Small intestine (tissue), 7 donors: Measurements from ENCODE around the gene RHOT2. TPM values are rescaled to one million over a fixed set of nuclear protein-coding genes. Genes with fewer than 3 reads are reported as not detected.
A peak's percentile ranks its signal among the peaks of the same experiment; 100 is the strongest.

ENCODE experiments used
- DNase-seq, 2 donors: peaks; one replicate each; pipeline versions ENCODE4 v3.0.0 to v3.0.0-alpha.2; 2013
- FAIRE-seq: peaks from 2 replicates; lab custom pipeline; 2012; peaks lifted over from hg19 to GRCh38; lab: Jason Lieb, UNC
- H3K27ac ChIP-seq, 3 donors: one replicate each; pipeline ENCODE4 v1.5.1; 2013; ENCODE audit warnings: low read length in 2 of 3, mild to moderate bottlenecking in 2 of 3, control low read depth in 1 of 3, inconsistent platforms in 1 of 3, low read depth in 1 of 3, moderate library complexity in 1 of 3
- H3K27me3 ChIP-seq, 3 donors: one replicate each; pipeline ENCODE4 v1.6.1; 2013; ENCODE audit warnings: low read length in 3 of 3, inconsistent platforms in 1 of 3; ENCODE audit not compliant: control insufficient read depth in 3 of 3, insufficient read depth in 3 of 3
- H3K36me3 ChIP-seq, 3 donors: one replicate each; pipeline ENCODE4 v1.6.1; 2013; ENCODE audit warnings: low read length in 3 of 3, inconsistent platforms in 1 of 3, low read depth in 1 of 3, mild to moderate bottlenecking in 1 of 3, moderate library complexity in 1 of 3; ENCODE audit not compliant: control insufficient read depth in 3 of 3, insufficient read depth in 2 of 3
- H3K4me1 ChIP-seq, 3 donors: one replicate each; pipeline ENCODE4 v1.6.1; 2013; ENCODE audit warnings: low read length in 2 of 3, inconsistent platforms in 1 of 3, low read depth in 1 of 3, mild to moderate bottlenecking in 1 of 3, moderate library complexity in 1 of 3; ENCODE audit not compliant: control insufficient read depth in 3 of 3, insufficient read depth in 2 of 3
- H3K4me3 ChIP-seq, 3 donors: one replicate each; pipeline ENCODE4 v1.5.1; 2013; ENCODE audit warnings: low read length in 3 of 3, control low read depth in 1 of 3, inconsistent platforms in 1 of 3, low read depth in 1 of 3, mild to moderate bottlenecking in 1 of 3, moderate library complexity in 1 of 3
- H3K9me3 ChIP-seq, 2 donors: one replicate each; pipeline ENCODE4 v1.6.1; 2013; ENCODE audit warnings: low read depth in 1 of 2, low read length in 1 of 2; ENCODE audit not compliant: control insufficient read depth in 2 of 2, insufficient read depth in 1 of 2
- WGBS, 3 donors: extraction: QIAGEN DNeasy Blood & Tissue Kit; methylation state at CpG; one replicate each; pipeline ENCODE4 v1.1.7; 2013; 5-methylcytosine and 5-hydroxymethylcytosine counted together
- polyA plus RNA-seq, 4 donors: library from polyadenylated mRNA; stranded (reverse) in 3 of 4; unstranded in 1 of 4; fragments of 200-250 nt in 3 of 4; fragments of 120-200 nt in 1 of 4; gene quantifications; one replicate each; pipeline versions ENCODE4 v1.2.1 to v1.2.3, GENCODE V29; 2013
- donor health status: healthy with polysubstance abuse.
- donor health status: control.
- donor health status: control.
- donor health status: Bipolar disorder and iron deficiency.
- donor health status: healthy.

Gene RHOT2
- polyA plus RNA-seq, 4 donors, result 89.3 to 207 (median 159) TPM

DNA sequence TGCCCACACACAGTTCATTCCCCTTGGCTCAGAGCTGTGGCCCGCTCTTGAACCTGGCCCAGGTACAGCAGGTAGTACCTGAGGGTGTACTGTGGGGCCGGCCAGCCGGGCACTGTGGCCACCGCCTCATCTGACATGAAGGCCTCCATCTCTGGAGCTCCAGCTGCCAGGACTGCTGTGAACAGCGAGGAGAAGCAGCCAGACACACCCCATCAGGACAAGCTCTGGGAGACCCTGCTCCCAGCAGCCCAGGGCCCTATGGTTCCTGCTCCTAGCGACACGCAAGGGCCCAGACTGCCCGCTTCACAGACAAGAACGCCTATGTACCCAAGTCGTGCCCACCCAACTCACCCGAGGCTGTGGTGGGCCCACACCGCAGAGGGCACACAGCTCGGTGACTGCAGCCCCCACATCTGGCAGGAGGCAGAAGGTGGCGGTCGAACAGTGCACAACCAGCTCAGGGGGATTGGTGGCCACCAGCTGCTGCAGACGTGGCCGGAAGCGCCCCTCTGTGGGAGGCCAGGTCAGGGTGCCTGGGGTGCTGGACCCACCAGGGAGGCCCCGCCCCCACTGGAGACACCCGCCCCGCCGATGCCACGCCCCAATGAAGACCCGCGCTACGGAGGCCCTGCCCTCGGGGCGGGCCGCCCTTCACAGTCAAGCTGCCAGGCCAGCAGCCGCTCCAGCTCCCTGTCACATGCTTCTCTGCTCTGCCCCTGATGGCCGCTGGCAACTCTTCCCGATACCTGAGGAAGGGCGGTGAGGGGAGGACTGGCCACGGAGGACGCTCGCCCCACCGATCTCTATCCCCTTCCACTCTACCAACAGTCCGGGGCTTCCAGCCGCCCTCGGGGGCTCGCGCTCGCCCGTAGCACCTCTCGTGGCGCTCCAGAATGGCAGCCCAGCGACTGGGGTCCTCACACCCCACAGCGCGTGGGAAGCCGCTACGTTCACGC lies 11.2 kb downstream of the RHOT2 start:
- Histone ChIP-seq H3K36me3 (peaks cover 5 to 37% (median 8%) of the 10 kb centered on the region in 3 donors), H3K27ac (peak overlapping the region; percentile 69 to 89 (median 70)), H3K4me3 (peak overlapping the region in 2 of 3 donors; percentile 43 to 82), H3K4me1 (peaks cover 8 to 54% (median 10%) of the 10 kb centered on the region in 3 donors), H3K27me3 (peaks cover 0 to 3% (median 0%) of the 10 kb centered on the region in 3 donors), H3K9me3 (no peaks in the 10 kb centered on the region)
- 24 to 29% (median 24%) methylated on average over 41 to 52 of the region's 52 CpGs for WGBS, 3 donors
- FAIRE-seq, result no peak
- DNase-seq, result peak; percentile 51 to 85

DNA sequence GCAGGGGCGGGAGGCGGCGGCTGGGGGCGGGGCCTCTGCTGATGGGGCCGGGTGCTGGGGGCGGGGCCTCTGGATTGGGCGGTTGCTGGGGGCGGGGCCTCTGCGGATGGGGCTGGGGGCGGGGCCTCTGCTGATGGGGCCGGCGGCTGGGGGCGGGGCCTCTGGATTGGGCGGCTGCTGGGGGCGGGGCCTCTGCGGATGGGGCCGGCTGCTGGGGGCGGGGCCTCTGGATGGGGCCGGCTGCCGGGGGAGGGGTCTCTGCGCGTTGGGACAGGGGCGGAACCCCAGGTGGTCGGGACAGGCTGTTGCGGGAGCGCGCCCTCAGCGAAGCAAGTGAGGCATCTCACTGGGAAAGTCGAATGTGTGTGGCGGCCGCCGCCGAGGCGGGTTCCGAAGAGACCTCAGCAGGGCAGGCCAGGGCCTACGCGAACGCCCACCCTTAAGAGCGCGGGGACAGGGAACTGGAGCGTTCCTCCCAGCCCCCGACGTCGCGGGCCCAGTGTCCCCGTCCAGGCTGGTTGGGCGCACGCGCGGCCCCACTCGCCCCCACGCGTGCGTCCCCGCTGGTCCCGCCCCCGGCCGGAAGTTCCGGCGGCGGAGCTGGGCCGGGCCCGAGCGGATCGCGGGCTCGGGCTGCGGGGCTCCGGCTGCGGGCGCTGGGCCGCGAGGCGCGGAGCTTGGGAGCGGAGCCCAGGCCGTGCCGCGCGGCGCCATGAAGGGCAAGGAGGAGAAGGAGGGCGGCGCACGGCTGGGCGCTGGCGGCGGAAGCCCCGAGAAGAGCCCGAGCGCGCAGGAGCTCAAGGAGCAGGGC lies 12.1 kb downstream of the RHOT2 start, which contains the start of gene STUB1:
TSS of gene STUB1 (plus strand) at position 597 of the 811 bp plus-strand sequence. CDS start at position 713, 116 bp downstream.
- Histone ChIP-seq H3K36me3 (peaks cover 5 to 34% (median 8%) of the 10 kb centered on the region in 3 donors), H3K4me3 (peak within 1 kb of the TSS; percentile 79 to 90 (median 82)), H3K27me3 (peaks cover 0 to 3% (median 0%) of the 10 kb centered on the region in 3 donors), H3K27ac (peak within 1 kb of the TSS; percentile 82 to 97 (median 96)), H3K4me1 (peaks cover 8 to 47% (median 9%) of the 10 kb centered on the region in 3 donors), H3K9me3 (no peaks in the 10 kb centered on the region)
- DNase-seq (peak; percentile 76 to 90), FAIRE-seq (no peak)
- 0 to 1% (median 1%) methylated on average over 37 to 91 of the region's 91 CpGs for WGBS, 3 donors

DNA sequence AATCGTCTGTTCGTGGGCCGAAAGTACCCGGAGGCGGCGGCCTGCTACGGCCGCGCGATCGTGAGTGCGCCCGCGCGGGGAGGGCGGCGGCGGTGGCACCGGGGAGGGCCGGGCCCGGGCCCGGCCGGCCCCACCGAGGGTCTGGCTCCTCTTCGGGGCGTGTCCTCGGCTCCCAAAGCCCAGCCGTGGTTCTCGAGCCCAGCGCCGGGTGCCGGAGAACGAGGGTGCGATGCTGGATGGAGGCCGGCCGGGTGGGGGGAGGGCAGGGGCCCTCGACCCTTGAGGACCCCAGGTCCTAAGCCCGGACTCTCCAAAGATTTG lies 12.7 kb downstream of the RHOT2 start:
- H3K9me3 ChIP-seq, result no peaks in the 10 kb centered on the region
- H3K4me1 ChIP-seq, result peaks cover 5 to 44% (median 6%) of the 10 kb centered on the region in 3 donors
- peak overlapping the region; percentile 46 to 96 (median 82) for H3K27ac ChIP-seq
- FAIRE-seq (no peak), DNase-seq (no peak)
- H3K27me3 ChIP-seq, result peaks cover 0 to 3% (median 0%) of the 10 kb centered on the region in 3 donors
- H3K36me3 ChIP-seq, result peaks cover 5 to 40% (median 9%) of the 10 kb centered on the region in 3 donors
- H3K4me3 ChIP-seq, result peak overlapping the region; percentile 79 to 90 (median 82)
- WGBS, 3 donors, result 0 to 1% (median 0%) methylated on average over 32 to 38 of the region's 38 CpGs

DNA sequence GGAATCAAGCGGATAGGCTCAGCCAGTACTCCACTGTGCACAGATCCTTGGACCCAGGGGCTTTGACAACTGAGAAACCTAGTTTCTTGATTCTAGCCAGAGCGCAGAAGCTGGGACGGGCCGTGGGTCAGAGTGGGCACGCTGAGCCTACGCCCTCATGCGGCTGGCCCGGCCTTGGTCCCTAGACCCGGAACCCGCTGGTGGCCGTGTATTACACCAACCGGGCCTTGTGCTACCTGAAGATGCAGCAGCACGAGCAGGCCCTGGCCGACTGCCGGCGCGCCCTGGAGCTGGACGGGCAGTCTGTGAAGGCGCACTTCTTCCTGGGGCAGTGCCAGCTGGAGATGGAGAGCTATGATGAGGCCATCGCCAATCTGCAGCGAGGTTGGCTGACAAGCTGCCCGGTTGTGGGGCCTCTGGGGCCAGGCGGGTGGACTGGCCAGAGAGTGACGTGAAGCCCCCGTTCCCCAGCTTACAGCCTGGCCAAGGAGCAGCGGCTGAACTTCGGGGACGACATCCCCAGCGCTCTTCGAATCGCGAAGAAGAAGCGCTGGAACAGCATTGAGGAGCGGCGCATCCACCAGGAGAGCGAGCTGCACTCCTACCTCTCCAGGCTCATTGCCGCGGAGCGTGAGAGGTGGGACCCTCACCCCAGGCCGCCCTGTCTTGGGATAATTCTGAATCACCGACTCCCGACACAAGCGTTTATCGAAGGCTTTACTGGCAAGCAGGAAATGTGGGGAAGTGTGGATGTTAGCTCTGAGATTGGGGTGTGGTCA lies 13.2 kb downstream of the RHOT2 start:
- DNase-seq (peak; percentile 50 to 54), FAIRE-seq (no peak)
- peak overlapping the region; percentile 46 to 96 (median 82) for H3K27ac ChIP-seq
- peaks cover 5 to 44% (median 9%) of the 10 kb centered on the region in 3 donors for H3K36me3 ChIP-seq
- 42 to 46% (median 43%) methylated on average over 44 of the region's 44 CpGs for WGBS, 3 donors
- H3K4me1 ChIP-seq, result peaks cover 4 to 41% (median 5%) of the 10 kb centered on the region in 3 donors
- H3K27me3 ChIP-seq, result peaks cover 0 to 2% (median 0%) of the 10 kb centered on the region in 3 donors
- peak overlapping the region; percentile 79 to 90 (median 82) for H3K4me3 ChIP-seq
- H3K9me3 ChIP-seq, result no peaks in the 10 kb centered on the region

DNA sequence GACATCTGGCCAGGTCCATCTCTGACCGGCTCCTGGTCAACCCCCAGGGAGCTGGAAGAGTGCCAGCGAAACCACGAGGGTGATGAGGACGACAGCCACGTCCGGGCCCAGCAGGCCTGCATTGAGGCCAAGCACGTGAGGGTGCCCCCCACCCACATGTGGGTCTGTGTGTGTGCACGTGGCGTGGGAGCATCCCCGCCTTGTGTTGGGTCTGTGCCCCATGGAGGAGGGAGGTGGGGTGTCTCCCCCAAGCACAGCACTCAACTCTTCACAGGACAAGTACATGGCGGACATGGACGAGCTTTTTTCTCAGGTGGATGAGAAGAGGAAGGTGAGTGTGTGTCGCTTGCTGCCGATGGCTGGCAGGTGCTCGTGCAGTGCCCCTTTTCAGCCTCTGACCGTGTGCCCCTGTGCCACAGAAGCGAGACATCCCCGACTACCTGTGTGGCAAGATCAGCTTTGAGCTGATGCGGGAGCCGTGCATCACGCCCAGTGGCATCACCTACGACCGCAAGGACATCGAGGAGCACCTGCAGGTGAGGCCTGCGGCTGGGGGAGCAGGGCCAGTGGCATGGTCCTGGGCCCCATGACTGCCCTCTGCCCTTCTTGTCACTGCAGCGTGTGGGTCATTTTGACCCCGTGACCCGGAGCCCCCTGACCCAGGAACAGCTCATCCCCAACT lies 14.0 kb downstream of the RHOT2 start:
- H3K27ac ChIP-seq, result no peak overlapping the region
- H3K9me3 ChIP-seq, result no peaks in the 10 kb centered on the region
- H3K27me3 ChIP-seq, result no peaks in the 10 kb centered on the region
- DNase-seq, result no peak
- peaks cover 5 to 50% (median 10%) of the 10 kb centered on the region in 3 donors for H3K36me3 ChIP-seq
- H3K4me3 ChIP-seq, result peak overlapping the region in 2 of 3 donors; percentile 79 to 82
- H3K4me1 ChIP-seq, result peaks cover 4 to 34% (median 5%) of the 10 kb centered on the region in 3 donors
- FAIRE-seq, result no peak
- 78 to 80% (median 80%) methylated on average over 28 of the region's 28 CpGs for WGBS, 3 donors

DNA sequence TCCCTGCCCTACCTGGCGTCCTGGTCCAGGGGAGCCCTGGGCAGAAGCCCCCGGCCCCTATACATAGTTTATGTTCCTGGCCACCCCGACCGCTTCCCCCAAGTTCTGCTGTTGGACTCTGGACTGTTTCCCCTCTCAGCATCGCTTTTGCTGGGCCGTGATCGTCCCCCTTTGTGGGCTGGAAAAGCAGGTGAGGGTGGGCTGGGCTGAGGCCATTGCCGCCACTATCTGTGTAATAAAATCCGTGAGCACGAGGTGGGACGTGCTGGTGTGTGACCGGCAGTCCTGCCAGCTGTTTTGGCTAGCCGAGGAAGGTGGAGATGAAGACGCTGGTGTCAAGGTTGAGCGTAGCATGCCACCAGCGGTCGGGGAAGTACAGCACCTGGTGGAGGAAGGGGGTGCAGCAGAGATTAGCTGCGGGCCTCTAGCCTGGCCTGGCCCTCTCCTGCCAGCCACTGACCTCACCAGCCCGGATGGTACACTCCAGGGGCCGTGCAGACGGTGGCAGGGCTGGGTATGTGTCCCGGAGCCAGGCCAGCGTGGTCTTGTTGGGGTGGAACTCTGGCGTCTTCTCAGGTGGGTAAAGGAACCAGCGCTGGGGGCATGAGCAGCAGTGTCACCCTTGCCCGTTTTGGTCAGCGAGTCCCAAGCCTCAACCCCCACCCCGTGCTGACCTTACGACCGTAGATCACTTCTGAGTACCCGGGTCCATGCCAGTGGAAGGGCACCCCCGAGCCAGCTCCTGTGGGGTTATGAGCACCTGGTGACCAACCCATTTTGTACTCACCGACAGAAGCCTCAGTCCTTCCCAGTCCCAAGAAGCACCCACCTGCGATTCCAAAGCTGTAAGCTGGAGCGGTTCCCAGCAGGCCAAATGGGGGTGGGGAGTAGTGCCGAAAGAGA lies 14.8 kb downstream of the RHOT2 start:
- FAIRE-seq, result no peak
- peak overlapping the region in 2 of 3 donors; percentile 52 to 78 for H3K4me3 ChIP-seq
- 66 to 81% (median 74%) methylated on average over 36 of the region's 36 CpGs for WGBS, 3 donors
- peaks cover 4 to 28% (median 5%) of the 10 kb centered on the region in 3 donors for H3K4me1 ChIP-seq
- DNase-seq, result no peak
- H3K9me3 ChIP-seq, result no peaks in the 10 kb centered on the region
- no peaks in the 10 kb centered on the region for H3K27me3 ChIP-seq
- peak overlapping the region in 1 of 3 donors; percentile 33 for H3K27ac ChIP-seq
- H3K36me3 ChIP-seq, result peaks cover 5 to 58% (median 12%) of the 10 kb centered on the region in 3 donors
